SK-N-SH (cell line): ENCODE measurements around the gene ABCF3. TPM values are rescaled to one million over a fixed set of nuclear protein-coding genes. Genes with fewer than 3 reads are reported as not detected.
A peak's percentile ranks its signal among the peaks of the same experiment; 100 is the strongest.

Source experiments
- CTCF ChIA-PET: fragments of 300-600, 350-600 bp; formaldehyde crosslinking; extraction: SDS; loops from one replicate; lab custom pipeline; 2021; lab: Yijun Ruan, JAX
- POLR2A ChIA-PET: fragments of 350-600 bp; sonication (Branson Sonifier 250); formaldehyde crosslinking; extraction: SDS; loops from one replicate; lab custom pipeline; 2020; ENCODE audit warnings: antibody characterized with exemption, inconsistent platforms; lab: Yijun Ruan, JAX
- DNase-seq: peaks from one replicate; pipeline ENCODE4 v3.0.0; 2012
- H2AFZ ChIP-seq: fragments of 200-600 bp; sonication (generic); 2 replicates; pipeline ENCODE4 v1.8.1; 2016; ENCODE audit warnings: antibody characterized with exemption, mild to moderate bottlenecking, low read depth
- H3F3A ChIP-seq: fragments of 200-600 bp; sonication (generic); replicated peaks from 2 replicates; pipeline ENCODE3; 2016; ENCODE audit warnings: antibody characterized with exemption, mild to moderate bottlenecking; ENCODE audit not compliant: insufficient read depth
- H3K27ac ChIP-seq, 2 experiments: fragments of 200-500 bp in 1 of 2; fragments of 200-600 bp in 1 of 2; sonication (Bioruptor generic) in 1 of 2; sonication (generic), shearing (Covaris generic) in 1 of 2; 2 replicates each; pipeline versions ENCODE4 v1.5.1 to v1.6.1; 2014 to 2016; ENCODE audit warnings: low read depth in 2 of 2, inconsistent platforms in 1 of 2, low read length in 1 of 2, mild to moderate bottlenecking in 1 of 2, mixed read lengths in 1 of 2
- H3K27me3 ChIP-seq: fragments of 200-600 bp; sonication (generic), shearing (Covaris generic); 2 replicates; pipeline ENCODE4 v1.6.1; 2016; ENCODE audit warnings: mixed run types; ENCODE audit not compliant: insufficient read depth
- H3K36me3 ChIP-seq, 2 experiments: fragments of 200-500 bp in 1 of 2; fragments of 200-600 bp in 1 of 2; sonication (Bioruptor generic) in 1 of 2; sonication (generic) in 1 of 2; replicated peaks in 1 of 2; 2 replicates each; pipeline versions ENCODE3 to v1.5.1; 2014 to 2016; ENCODE audit warnings: low read length in 1 of 2, mild to moderate bottlenecking in 1 of 2; ENCODE audit not compliant: insufficient read depth in 2 of 2, control insufficient read depth in 1 of 2
- H3K4me1 ChIP-seq, 2 experiments: fragments of 200-500 bp in 1 of 2; fragments of 200-600 bp in 1 of 2; sonication (Bioruptor generic) in 1 of 2; sonication (generic), shearing (Covaris generic) in 1 of 2; 2 replicates each; pipeline versions ENCODE4 v1.5.1 to v1.6.1; 2014 to 2016; ENCODE audit warnings: low read depth in 1 of 2, low read length in 1 of 2, mixed run types in 1 of 2; ENCODE audit not compliant: insufficient read depth in 2 of 2, control insufficient read depth in 1 of 2
- H3K4me2 ChIP-seq: fragments of 200-600 bp; sonication (generic), shearing (Covaris generic); 2 replicates; pipeline ENCODE4 v1.6.1; 2017; ENCODE audit warnings: mixed run types
- H3K4me3 ChIP-seq, 2 experiments: fragments of 200-500 bp in 1 of 2; fragments of 200-600 bp in 1 of 2; sonication (Bioruptor generic) in 1 of 2; sonication (generic), shearing (Covaris generic) in 1 of 2; 2 replicates each; pipeline versions ENCODE4 v1.5.1 to v1.8.1; 2014 to 2016; ENCODE audit warnings: low read depth in 2 of 2, inconsistent platforms in 1 of 2, low read length in 1 of 2, mild to moderate bottlenecking in 1 of 2, mixed read lengths in 1 of 2, moderate library complexity in 1 of 2
- H3K79me2 ChIP-seq: fragments of 200-600 bp; sonication (generic); 2 replicates; pipeline ENCODE4 v1.8.1; 2017; ENCODE audit warnings: mild to moderate bottlenecking; ENCODE audit not compliant: insufficient read depth
- H3K9ac ChIP-seq: fragments of 200-600 bp; sonication (generic); 2 replicates; pipeline ENCODE4 v1.6.1; 2017; ENCODE audit warnings: mixed run types
- H3K9me2 ChIP-seq: fragments of 200-600 bp; sonication (generic); 2 replicates; pipeline ENCODE4 v1.6.1; 2017; ENCODE audit warnings: mixed run types
- H3K9me3 ChIP-seq: fragments of 200-600 bp; sonication (generic); 2 replicates; pipeline ENCODE4 v1.6.1; 2017; ENCODE audit warnings: mixed run types, mild to moderate bottlenecking, moderate library complexity
- H4K20me1 ChIP-seq: fragments of 200-600 bp; sonication (generic); 2 replicates; pipeline ENCODE4 v1.6.1; 2017; ENCODE audit warnings: mild to moderate bottlenecking, mixed run types; ENCODE audit not compliant: insufficient read depth
- CHD2 ChIP-seq: fragments of 150-350 bp; IDR thresholded peaks from 2 replicates; pipeline ENCODE4 v1.6.1; 2018; ENCODE audit warnings: low read length; ENCODE audit not compliant: partially characterized antibody
- CTCF ChIP-seq: fragments of 200-600 bp; sonication (generic); IDR thresholded peaks from 2 replicates; pipeline ENCODE4 v1.6.1; 2017; ENCODE audit warnings: antibody characterized with exemption, mild to moderate bottlenecking, moderate library complexity
- ELF1 ChIP-seq: IDR thresholded peaks from 2 replicates; pipeline ENCODE4 v1.4.0; 2012
- EZH2phosphoT487 ChIP-seq: fragments of 200-600 bp; sonication (generic); IDR thresholded peaks from 2 replicates; pipeline ENCODE4 v1.6.1; 2017; ENCODE audit warnings: low read depth, mixed run types, mild to moderate bottlenecking, antibody characterized with exemption, moderate library complexity, borderline replicate concordance
- FOSL2 ChIP-seq: IDR thresholded peaks from 2 replicates; pipeline ENCODE4 v1.4.0; 2012; ENCODE audit warnings: low read depth, mild to moderate bottlenecking, moderate library complexity, borderline replicate concordance
- GATA2 ChIP-seq: sonication (generic); formaldehyde crosslinking; IDR thresholded peaks from 2 replicates; pipeline ENCODE4 v1.5.0; 2020; ENCODE audit warnings: mild to moderate bottlenecking, missing genetic modification reagents
- MXI1 ChIP-seq: IDR thresholded peaks from 2 replicates; pipeline ENCODE4 v1.6.1; 2012; ENCODE audit warnings: mild to moderate bottlenecking, low read depth, low read length, improper control_type of control experiment
- POLR2AphosphoS5 ChIP-seq: IDR thresholded peaks from 2 replicates; pipeline ENCODE4 v1.6.1; 2012; ENCODE audit warnings: low read depth, low read length
- RAD21 ChIP-seq: IDR thresholded peaks from 2 replicates; pipeline ENCODE4 v1.6.1; 2012; ENCODE audit warnings: mild to moderate bottlenecking, low read length
- RFX5 ChIP-seq: IDR thresholded peaks from 2 replicates; pipeline ENCODE4 v1.6.1; 2012; ENCODE audit warnings: mild to moderate bottlenecking, improper control_type of control experiment, low read length
- RXRA ChIP-seq: IDR thresholded peaks from 2 replicates; pipeline ENCODE4 v1.4.0; 2012; ENCODE audit warnings: low read depth, mild to moderate bottlenecking, borderline replicate concordance
- USF2 ChIP-seq: fragments of 150-350 bp; IDR thresholded peaks from 2 replicates; pipeline ENCODE4 v1.6.1; 2017; ENCODE audit warnings: antibody characterized with exemption, low read length, low read depth, borderline replicate concordance
- YY1 ChIP-seq: IDR thresholded peaks from 2 replicates; pipeline ENCODE4 v1.4.0; 2012; ENCODE audit warnings: low read depth, mild to moderate bottlenecking
- WGBS: methylation state at CpG from one replicate; pipeline ENCODE4 v1.1.6; 2017; ENCODE audit warnings: low lambda C conversion rate; 5-methylcytosine and 5-hydroxymethylcytosine counted together
- polyA plus RNA-seq, 3 experiments: library from polyadenylated mRNA; depleted of rRNA; stranded (reverse); fragments of >200 nt; gene quantifications; 2 replicates each; pipeline ENCODE4 v1.2.3, GENCODE V29; 2012

The ABCF3 gene
- polyA plus RNA-seq, 1 of the 3 experiments (the other 2 are of a cell fraction), result 55.6 TPM

DNA sequence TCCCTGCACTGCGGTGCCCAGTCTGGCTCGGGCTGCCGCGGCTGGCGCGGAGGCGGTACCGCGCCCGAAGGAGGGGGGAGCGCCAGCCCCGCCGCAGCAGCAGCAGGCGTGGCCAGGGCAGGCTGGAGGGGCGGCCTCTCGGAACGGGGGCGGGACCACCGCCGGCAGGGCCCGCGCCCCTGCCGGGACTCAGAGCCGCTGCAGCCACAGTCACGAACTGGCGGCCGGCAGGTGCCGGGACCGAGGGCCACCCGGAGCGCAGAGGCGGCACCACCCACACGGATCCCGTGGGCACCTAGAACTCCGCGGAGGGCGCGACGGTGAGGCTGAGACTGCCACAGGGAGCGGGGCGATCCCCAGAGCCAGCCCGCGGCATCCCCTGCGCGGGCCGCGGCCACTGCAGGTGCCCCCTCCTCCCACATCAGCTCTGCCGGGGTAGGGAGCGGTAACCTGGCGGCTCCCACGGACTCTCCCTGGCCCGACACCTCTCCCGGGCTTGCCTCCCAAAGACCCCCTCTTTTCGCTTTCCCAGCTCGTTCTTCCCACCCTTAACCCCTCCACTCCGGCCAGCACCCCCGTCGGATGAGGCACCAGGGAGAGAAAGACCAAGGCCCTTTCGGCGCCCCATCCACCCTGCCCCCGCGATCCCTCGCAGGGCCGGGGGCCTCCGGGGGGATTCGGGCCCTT lies 43.5 kb downstream of the ABCF3 start, which contains the start of gene VWA5B2:
TSS of gene VWA5B2 (plus strand) at position 192 of the 687 bp plus-strand sequence. CDS start 944 bp downstream, outside the sequence.
- Histone ChIP-seq H2AFZ (peak within 1 kb of the TSS; percentile 76), H3K9me3 (no peaks in the 10 kb centered on the region), H3K9ac (no peak within 1 kb of the TSS), H3K36me3 (no peaks in the 10 kb centered on the region), H3K9me2 (no peaks in the 10 kb centered on the region), H3K4me2 (peak within 1 kb of the TSS; percentile 95), H3F3A (no peaks in the 10 kb centered on the region), H3K27me3 (peaks cover 27% of the 10 kb centered on the region), H3K4me3 (peak within 1 kb of the TSS; percentile 50 to 64), H3K79me2 (no peaks in the 10 kb centered on the region), H3K4me1 (peaks cover 0 to 26% of the 10 kb centered on the region in 2 experiments; a peak in 2 of 4 replicates), H4K20me1 (no peaks in the 10 kb centered on the region), H3K27ac (no peak within 1 kb of the TSS)
- 2% methylated on average over 17 of the region's 66 CpGs for WGBS
- ChIA-PET CTCF (interaction anchor here (0.6 to 5.9 kb wide), 13 partner anchors 8 to 334 kb away, joined by 3 to 61 read pairs (median 8); partner anchors contain the start of genes ALG3, CAMK2N2 and EEF1AKMT4), POLR2A (interaction anchor here (0.6 to 2.1 kb wide), 4 partner anchors 12 to 345 kb away, joined by 3 to 6 read pairs (median 3); no protein-coding TSS in a partner anchor)
- TF ChIP-seq CTCF, result peak; percentile 21; the same call in 1 of the 2 replicates
- TF ChIP-seq GATA2 (CRISPR knock-in tag), result no peak
- no peak for TF ChIP-seq RXRA
- peak; percentile 4 for TF ChIP-seq CHD2
- no peak for TF ChIP-seq FOSL2
- TF ChIP-seq POLR2AphosphoS5, result no peak
- TF ChIP-seq MXI1, result peak; percentile 52; the same call in 1 of the 2 replicates
- no peak for TF ChIP-seq RFX5
- no peak for TF ChIP-seq USF2
- 0 out of 2 replicates have a peak, but pooled peaks have one; percentile 16 for TF ChIP-seq RAD21
- TF ChIP-seq EZH2phosphoT487, result peak; percentile 55; the same call in 1 of the 2 replicates
- peak; percentile 99 for DNase-seq

DNA sequence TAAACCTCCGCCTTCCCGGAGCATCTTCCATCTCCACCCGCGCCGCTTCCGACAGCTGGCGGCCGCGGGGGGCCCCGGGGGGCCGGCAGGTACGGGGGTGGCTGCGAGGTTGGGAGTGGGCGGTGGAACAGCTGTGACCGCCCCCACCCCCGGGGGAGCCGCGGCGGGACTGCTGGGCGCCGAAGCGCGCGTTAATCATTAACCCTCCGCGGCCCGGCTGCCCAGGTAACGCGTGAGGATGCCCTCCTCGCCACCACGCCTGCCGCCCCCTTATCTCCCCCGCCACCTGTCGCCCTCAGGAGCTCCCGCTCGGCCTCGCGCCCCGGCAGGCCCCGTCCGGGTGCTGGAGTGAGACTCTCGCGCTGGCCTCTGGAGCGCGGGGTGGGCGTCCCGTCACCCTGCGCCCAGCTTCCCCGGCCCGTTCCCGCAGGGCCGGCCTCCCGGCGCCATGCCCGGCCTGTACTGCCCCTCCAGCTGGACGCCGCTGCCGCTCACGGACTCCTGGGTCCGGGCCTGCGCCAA lies 44.1 kb downstream of the ABCF3 start:
- Histone ChIP-seq H3K36me3 (no peaks in the 10 kb centered on the region), H3K9me2 (no peaks in the 10 kb centered on the region), H3K9me3 (no peaks in the 10 kb centered on the region), H2AFZ (peak overlapping the region; percentile 76; the same call in 1 of the 2 replicates), H3K27ac (no peak overlapping the region), H3K9ac (no peak overlapping the region), H4K20me1 (no peaks in the 10 kb centered on the region), H3K4me1 (peaks cover 0 to 28% of the 10 kb centered on the region in 2 experiments; a peak in 2 of 4 replicates), H3K4me2 (peak overlapping the region; percentile 95), H3F3A (no peaks in the 10 kb centered on the region), H3K27me3 (peaks cover 27% of the 10 kb centered on the region), H3K79me2 (no peaks in the 10 kb centered on the region), H3K4me3 (peak overlapping the region; percentile 50 to 64; a peak in 3 of 4 replicates)
- CTCF ChIA-PET, result interaction anchor here (0.6 to 5.9 kb wide), 13 partner anchors 7 to 334 kb away, joined by 3 to 61 read pairs (median 8); partner anchors contain the start of genes ALG3, CAMK2N2 and EEF1AKMT4
- no peak for TF ChIP-seq ELF1
- TF ChIP-seq YY1, result no peak
- TF ChIP-seq EZH2phosphoT487, result 0 out of 2 replicates have a peak, but pooled peaks have one; percentile 16
- peak; percentile 76 for DNase-seq
- POLR2A ChIA-PET, result interaction anchor here (0.6 to 2.1 kb wide), 4 partner anchors 12 to 346 kb away, joined by 3 to 6 read pairs (median 3); no protein-coding TSS in a partner anchor
- 2% methylated on average over 18 of the region's 61 CpGs for WGBS
